HG03342 (cell line): ENCODE results near the gene SUN2.

Experiments used
- ATAC-seq: cut with Tn5 transposase; IDR thresholded peaks from one replicate; pipeline ENCODE4 v1.9.1; 2021; ENCODE audit warnings: mild to moderate bottlenecking, moderate library complexity; ENCODE audit not compliant: unreplicated experiment

Gene SUN2

GRCh38 chr22:38737302-38738060 is 18.3 kb downstream of the SUN2 start:
- ATAC-seq: no peak

GRCh38 chr22:38736257-38736570 is 19.6 kb downstream of the SUN2 start:
- no peak for ATAC-seq

GRCh38 chr22:38735465-38736256 is 20.1 kb downstream of the SUN2 start:
- no peak for ATAC-seq

- ATAC-seq: no peak
These were observed 20.7 kb downstream of the SUN2 start for GRCh38 chr22:38735126-38735464.

- ATAC-seq: no peak
These were observed 21.2 kb downstream of the SUN2 start for GRCh38 chr22:38734421-38735100.

- no peak for ATAC-seq
These were observed 21.9 kb downstream of the SUN2 start for GRCh38 chr22:38733724-38734381.

GRCh38 chr22:38733329-38733723 is 22.5 kb downstream of the SUN2 start:
- no peak for ATAC-seq

GRCh38 chr22:38732251-38732815 is 23.5 kb downstream of the SUN2 start:
- no peak for ATAC-seq

GRCh38 chr22:38731703-38732161 is 24.1 kb downstream of the SUN2 start:
- ATAC-seq: no peak

GRCh38 chr22:38730411-38730871 is 25.4 kb downstream of the SUN2 start:
- no peak for ATAC-seq

GRCh38 chr22:38729946-38730345 is 25.9 kb downstream of the SUN2 start:
- no peak for ATAC-seq

- no peak for ATAC-seq
These were observed 26.7 kb downstream of the SUN2 start for GRCh38 chr22:38728871-38729796.

GRCh38 chr22:38727530-38728451 is 28.0 kb downstream of the SUN2 start:
- ATAC-seq: no peak

GRCh38 chr22:38727123-38727522 is 28.7 kb downstream of the SUN2 start:
- no peak for ATAC-seq

GRCh38 chr22:38725900-38726655 is 29.7 kb downstream of the SUN2 start:
- ATAC-seq: no peak

GRCh38 chr22:38724926-38725571 is 30.7 kb downstream of the SUN2 start:
- no peak for ATAC-seq

GRCh38 chr22:38724176-38724575 is 31.6 kb downstream of the SUN2 start:
- ATAC-seq: no peak

GRCh38 chr22:38721551-38721950 is 34.2 kb downstream of the SUN2 start:
- ATAC-seq: no peak
